Gastroesophageal sphincter (tissue), 3 donors: ENCODE data around the gene AMBP.

Source experiments
- CTCF ChIP-seq, 4 experiments: fragments of 200-600 bp in 2 of 4; fragments of 450-650 bp in 2 of 4; sonication (generic) in 1 of 4; IDR thresholded peaks; one replicate each; pipeline ENCODE4 v1.5.1; 2017 to 2019; ENCODE audit warnings: antibody characterized with exemption in 4 of 4, mild to moderate bottlenecking in 2 of 4, moderate library complexity in 2 of 4
- EP300 ChIP-seq: sonication (generic); formaldehyde crosslinking; IDR thresholded peaks from one replicate; pipeline ENCODE4 v1.6.1; 2017; ENCODE audit warnings: antibody characterized with exemption, mild to moderate bottlenecking

GRCh38 chr9:114124138-114124537 is 46.0 kb upstream of the AMBP start:
- TF ChIP-seq CTCF (IDR thresholded peaks at IDR 0.05) (no peak), EP300 (no peak)
